Caco-2 (cell line): ENCODE measurements around the gene WDPCP. TPM values are rescaled to one million over a fixed set of nuclear protein-coding genes. Genes with fewer than 3 reads are reported as not detected.
"Not testable (repeated sequence)": the region's sequence is repeated elsewhere in the genome, so short reads cannot be mapped to it uniquely, and the experiment has no call there.

Source experiments
- BruUV-seq: library from RNA; stranded (reverse); fragments of 400-500 nt; replicated peaks from 2 replicates; lab custom pipeline; 2021; lab: Mats Ljungman, UMichigan
- CTCF ChIA-PET: fragments of 300-600 bp; sonication (Branson Sonifier 250); formaldehyde crosslinking; loops from one replicate; lab custom pipeline; 2022; ENCODE audit warnings: antibody characterized with exemption; lab: Charles Lee
- POLR2A ChIA-PET: fragments of 300-600 bp; sonication (Branson Sonifier 250); formaldehyde crosslinking; loops from one replicate; lab custom pipeline; 2022; ENCODE audit warnings: antibody characterized with exemption; lab: Charles Lee
- DNase-seq, 2 experiments: peaks; one replicate each; pipeline versions ENCODE4 v3.0.0 to v3.0.0-alpha.2; 2020 to 2022
- H3K27me3 ChIP-seq: replicated peaks from 2 replicates; pipeline ENCODE4 v1.6.0; 2011; ENCODE audit warnings: low read length; ENCODE audit not compliant: control insufficient read depth, insufficient read depth
- H3K36me3 ChIP-seq: 2 replicates; pipeline ENCODE4 v1.5.1; 2011; ENCODE audit warnings: low read length; ENCODE audit not compliant: control insufficient read depth, insufficient read depth
- H3K4me1 ChIP-seq: fragments of 250-450 bp; sonication (Bioruptor Pico); 2 replicates; pipeline ENCODE4 v1.5.1; 2020; ENCODE audit warnings: mild to moderate bottlenecking
- H3K4me3 ChIP-seq: 2 replicates; pipeline ENCODE4 v1.5.1; 2011; ENCODE audit warnings: low read depth, mild to moderate bottlenecking, control low read depth, low read length
- H3K9me3 ChIP-seq: fragments of 250-450 bp; sonication (Bioruptor Pico); 2 replicates; pipeline ENCODE4 v1.5.1; 2020; ENCODE audit warnings: mild to moderate bottlenecking, moderate library complexity
- H3K27ac Mint-ChIP-seq: one replicate; pipeline ENCODE4 v1.8.0; 2022; ENCODE audit warnings: mixed read lengths; ENCODE audit not compliant: unreplicated experiment
- H3K27me3 Mint-ChIP-seq: one replicate; pipeline ENCODE4 v1.8.0; 2022; ENCODE audit warnings: mixed read lengths; ENCODE audit not compliant: insufficient read depth, unreplicated experiment
- H3K36me3 Mint-ChIP-seq: one replicate; pipeline ENCODE4 v1.8.0; 2022; ENCODE audit warnings: mild to moderate bottlenecking, mixed read lengths; ENCODE audit not compliant: insufficient read depth, unreplicated experiment
- H3K4me1 Mint-ChIP-seq: one replicate; pipeline ENCODE4 v1.8.0; 2022; ENCODE audit warnings: low read depth, mixed read lengths; ENCODE audit not compliant: unreplicated experiment
- H3K4me3 Mint-ChIP-seq: one replicate; pipeline ENCODE4 v1.8.0; 2022; ENCODE audit warnings: mild to moderate bottlenecking, moderate library complexity, mixed read lengths; ENCODE audit not compliant: unreplicated experiment
- H3K9me3 Mint-ChIP-seq: one replicate; pipeline ENCODE4 v1.8.0; 2022; ENCODE audit warnings: mixed read lengths; ENCODE audit not compliant: unreplicated experiment
- CTCF ChIP-seq, 2 experiments: fragments of 200-600 bp in 1 of 2; IDR thresholded peaks; 1 replicate in 1 of 2; 2 replicates in 1 of 2; pipeline versions ENCODE4 v1.5.1 to v1.8.0; 2011 to 2022; ENCODE audit warnings: antibody characterized with exemption in 1 of 2, control low read depth in 1 of 2, inconsistent platforms in 1 of 2, low read depth in 1 of 2, low read length in 1 of 2, mild to moderate bottlenecking in 1 of 2, moderate library complexity in 1 of 2; ENCODE audit not compliant: insufficient read depth in 1 of 2, severe bottlenecking in 1 of 2, unreplicated experiment in 1 of 2
- intact Hi-C: fragments of 100-400 bp; cut with micrococcal nuclease; formaldehyde crosslinking; loops from one replicate; pipeline ENCODE4 v1.10.0; 2022; ENCODE audit not compliant: unreplicated experiment
- total RNA-seq: library from RNA; stranded (reverse); gene quantifications from 2 replicates; pipeline ENCODE4 v1.2.3, GENCODE V29; 2022

Gene WDPCP
- total RNA-seq, 1 experiment from 2014 or later, result 16.2 TPM

GRCh38 chr2:63163161-63163820 lies 425.0 kb downstream of the WDPCP start:
- no peak for DNase-seq
- Histone ChIP-seq H3K36me3 (no peaks in the 10 kb centered on the region), H3K4me1 (no peaks in the 10 kb centered on the region), H3K27me3 (no peaks in the 10 kb centered on the region), H3K4me3 (no peak overlapping the region), H3K9me3 (no peaks in the 10 kb centered on the region; the same call in 1 of the 2 replicates)
- ChIA-PET POLR2A (no interaction called here), CTCF (interaction anchor here (0.5 kb wide), 1 partner anchor 1932 kb away, joined by 4 read pairs; no protein-coding TSS in a partner anchor)
- Mint-ChIP-seq H3K4me3 (no peak overlapping the region), H3K27me3 (no peaks in the 10 kb centered on the region), H3K4me1 (no peaks in the 10 kb centered on the region), H3K9me3 (peaks cover 8% of the 10 kb centered on the region), H3K36me3 (no peaks in the 10 kb centered on the region), H3K27ac (no peak overlapping the region)
- peak in 1 of 2 experiments; percentile 28 for TF ChIP-seq CTCF (IDR thresholded peaks at IDR 0.05; ENCODE audit: insufficient read depth in 1 of 2, low read depth in 1 of 2, low read length in 1 of 2, severe bottlenecking in 1 of 2, unreplicated experiment in 1 of 2)
- BruUV-seq, result no TSS peak
- intact Hi-C loops, result no loop called here

- no peaks in the 10 kb centered on the region for H3K36me3 Mint-ChIP-seq
- Histone ChIP-seq H3K4me1 (no peaks in the 10 kb centered on the region), H3K9me3 (no peaks in the 10 kb centered on the region), H3K36me3 (no peaks in the 10 kb centered on the region), H3K27me3 (no peaks in the 10 kb centered on the region), H3K4me3 (no peak overlapping the region)
- ChIA-PET POLR2A (no interaction called here), CTCF (no interaction called here)
- no peak overlapping the region for H3K27ac Mint-ChIP-seq
- H3K9me3 Mint-ChIP-seq, result peaks cover 2% of the 10 kb centered on the region
- intact Hi-C loops, result no loop called here
- BruUV-seq, result no TSS peak
- no peak for DNase-seq
- no peak for TF ChIP-seq CTCF (IDR thresholded peaks at IDR 0.05; ENCODE audit: insufficient read depth in 1 of 2, low read depth in 1 of 2, low read length in 1 of 2, severe bottlenecking in 1 of 2, unreplicated experiment in 1 of 2)
- H3K4me3 Mint-ChIP-seq, result no peak overlapping the region
- peaks cover 3% of the 10 kb centered on the region for H3K27me3 Mint-ChIP-seq
- no peaks in the 10 kb centered on the region for H3K4me1 Mint-ChIP-seq
These were observed 429.0 kb downstream of the WDPCP start for GRCh38 chr2:63159262-63159661.

- BruUV-seq, H3K36me3 ChIP-seq, DNase-seq, H3K27ac Mint-ChIP-seq, H3K4me3 ChIP-seq, intact Hi-C loops, H3K36me3 Mint-ChIP-seq, POLR2A ChIA-PET, H3K4me1 ChIP-seq, H3K4me1 Mint-ChIP-seq, H3K27me3 Mint-ChIP-seq, CTCF ChIA-PET, H3K9me3 ChIP-seq, H3K4me3 Mint-ChIP-seq, H3K27me3 ChIP-seq: not testable (repeated sequence)
- H3K9me3 Mint-ChIP-seq, result peaks cover 37% of the 10 kb centered on the region
These were observed 451.6 kb downstream of the WDPCP start for GRCh38 chr2:63136683-63137082.
